GM10266 (cell line): Measurements from ENCODE around the gene RUVBL1.

Experiments used
- DNase-seq: peaks from one replicate; pipeline ENCODE4 v3.0.0; 2012; ENCODE audit errors: extremely low spot score
- TF ChIP-seq, protein P1 (sequence below): IDR thresholded peaks from 2 replicates; pipeline ENCODE4 v1.5.1; 2012; ENCODE audit warnings: mild to moderate bottlenecking, low read depth; ENCODE audit not compliant: control insufficient read depth, insufficient read depth; ENCODE audit errors: missing control alignments

RUVBL1 gene

DNA sequence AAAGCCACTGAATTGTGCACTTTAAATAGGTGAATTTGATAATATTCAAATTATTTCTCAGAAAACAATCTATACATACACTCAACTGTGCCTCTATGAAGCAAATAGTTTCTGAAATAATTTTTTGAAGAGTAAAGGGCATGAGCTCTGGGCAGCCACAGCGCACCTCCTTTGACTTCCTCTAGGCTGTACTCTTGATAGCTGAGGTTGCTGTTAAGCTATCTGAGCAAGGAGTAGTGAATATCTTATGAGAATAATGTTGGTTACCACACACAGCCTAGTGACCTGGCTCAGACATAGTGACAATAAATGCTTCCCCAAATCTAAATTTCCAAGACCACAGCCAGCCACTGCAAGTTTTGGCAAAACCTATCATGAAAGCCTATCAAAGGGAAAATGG lies 83.0 kb downstream of the RUVBL1 start:
- TF ChIP-seq, protein P1, sequence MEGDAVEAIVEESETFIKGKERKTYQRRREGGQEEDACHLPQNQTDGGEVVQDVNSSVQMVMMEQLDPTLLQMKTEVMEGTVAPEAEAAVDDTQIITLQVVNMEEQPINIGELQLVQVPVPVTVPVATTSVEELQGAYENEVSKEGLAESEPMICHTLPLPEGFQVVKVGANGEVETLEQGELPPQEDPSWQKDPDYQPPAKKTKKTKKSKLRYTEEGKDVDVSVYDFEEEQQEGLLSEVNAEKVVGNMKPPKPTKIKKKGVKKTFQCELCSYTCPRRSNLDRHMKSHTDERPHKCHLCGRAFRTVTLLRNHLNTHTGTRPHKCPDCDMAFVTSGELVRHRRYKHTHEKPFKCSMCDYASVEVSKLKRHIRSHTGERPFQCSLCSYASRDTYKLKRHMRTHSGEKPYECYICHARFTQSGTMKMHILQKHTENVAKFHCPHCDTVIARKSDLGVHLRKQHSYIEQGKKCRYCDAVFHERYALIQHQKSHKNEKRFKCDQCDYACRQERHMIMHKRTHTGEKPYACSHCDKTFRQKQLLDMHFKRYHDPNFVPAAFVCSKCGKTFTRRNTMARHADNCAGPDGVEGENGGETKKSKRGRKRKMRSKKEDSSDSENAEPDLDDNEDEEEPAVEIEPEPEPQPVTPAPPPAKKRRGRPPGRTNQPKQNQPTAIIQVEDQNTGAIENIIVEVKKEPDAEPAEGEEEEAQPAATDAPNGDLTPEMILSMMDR, result no peak
- DNase-seq, result no peak

DNA sequence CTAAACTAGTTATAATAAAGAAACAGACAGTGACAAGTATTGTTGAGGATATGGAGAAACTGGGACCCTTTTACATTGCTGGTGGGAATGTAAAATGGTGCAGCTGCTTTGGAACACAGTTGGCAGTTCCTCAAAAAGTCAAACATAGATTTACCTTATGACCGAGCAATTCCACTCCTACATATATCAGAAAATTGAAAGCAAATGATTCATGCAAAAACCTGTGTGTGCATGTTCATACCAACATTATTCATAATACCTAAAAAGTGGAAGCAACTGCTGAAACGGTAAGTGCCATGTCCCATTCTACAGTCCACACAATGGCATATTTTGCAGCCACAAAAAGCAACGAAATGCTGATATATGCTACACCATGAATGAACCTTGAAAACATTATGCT lies 83.6 kb downstream of the RUVBL1 start:
- TF ChIP-seq, protein P1, result no peak
- DNase-seq, result no peak

DNA sequence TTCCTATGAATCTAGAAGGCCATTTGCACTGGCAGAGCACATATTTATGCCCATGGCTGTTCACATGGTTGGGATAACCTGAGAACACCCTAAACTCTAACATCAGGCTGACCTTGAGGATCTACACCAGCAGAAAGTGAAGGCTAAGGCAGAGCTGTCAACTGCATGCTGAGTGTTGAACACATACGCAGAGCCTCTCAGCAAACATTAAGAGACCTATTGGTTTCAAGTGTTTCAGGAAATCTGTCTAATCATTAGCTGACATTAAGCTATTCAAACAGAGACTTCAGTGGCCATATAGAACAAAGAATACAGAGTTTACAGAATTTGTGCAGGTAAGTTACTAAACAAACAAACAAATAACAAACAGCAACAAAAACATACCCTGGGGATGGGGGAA lies 87.5 kb downstream of the RUVBL1 start:
- TF ChIP-seq, protein P1, result no peak
- no peak for DNase-seq

DNA sequence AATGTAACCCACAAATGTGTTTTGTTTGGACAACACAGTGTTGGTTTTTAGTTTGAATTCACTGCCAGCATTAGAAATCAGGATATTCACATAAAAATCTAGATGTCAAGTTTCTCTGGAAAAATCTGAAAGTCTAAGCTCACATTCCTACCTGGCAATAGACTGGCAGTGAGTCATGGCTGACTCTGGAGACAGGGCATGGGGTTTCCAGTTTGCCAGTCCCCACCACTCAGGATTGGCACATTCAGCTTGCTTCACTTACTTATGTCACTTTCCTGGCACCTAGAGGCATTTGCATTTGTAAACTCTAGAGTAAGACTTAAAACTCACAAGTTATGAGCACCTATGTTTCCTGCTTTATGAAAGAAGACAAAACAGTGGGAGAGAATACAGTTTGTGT lies 90.5 kb downstream of the RUVBL1 start:
- no peak for DNase-seq
- TF ChIP-seq, protein P1, result no peak
